ENCODE data around the gene CSTB. TPM values are rescaled to one million over a fixed set of nuclear protein-coding genes. Genes with fewer than 3 reads are reported as not detected.

The CSTB gene
- total and polyA plus RNA-seq, 2 donors (not counting 1 experiment from before 2014, with no cell fraction given) = 14.0 to 28.3 TPM

DNA sequence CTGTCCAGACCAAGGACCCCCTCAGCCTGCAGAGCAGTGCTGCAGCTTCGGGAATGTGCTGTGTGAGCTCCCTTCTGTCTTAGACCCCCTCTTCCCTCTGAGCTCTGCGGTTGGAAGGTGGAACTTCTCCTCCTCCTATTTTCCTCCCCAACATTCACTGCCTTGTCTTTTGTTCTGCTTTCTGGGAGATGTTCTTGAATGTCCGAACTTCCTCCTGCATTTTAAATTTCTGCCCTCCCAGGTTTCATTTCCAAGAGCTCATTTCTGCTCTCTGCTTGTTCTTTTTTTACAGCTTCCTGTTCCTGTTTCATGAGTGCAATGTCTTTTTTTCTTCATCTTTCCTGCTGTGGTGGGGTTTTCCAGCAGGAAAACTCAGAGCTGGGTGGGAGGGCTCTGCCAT is 42.6 kb upstream of the CSTB start:
- ATAC-seq (ENCODE audit: low read depth) (no peak), DNase-seq (no peak)
- H3K4me1 ChIP-seq (ENCODE audit: control insufficient read depth in 2 of 2, insufficient read depth in 2 of 2, low read length in 2 of 2) = peaks cover 0 to 2% of the 10 kb centered on the region in 2 donors
- no peak overlapping the region for H3K4me3 ChIP-seq (ENCODE audit: control extremely low read depth in 1 of 5, extremely low read depth in 1 of 5, insufficient read depth in 1 of 5, low read depth in 2 of 5, low read length in 4 of 5)
- peaks cover 0 to 22% (median 9%) of the 10 kb centered on the region in 3 donors for H3K9me3 ChIP-seq (ENCODE audit: control extremely low read depth in 1 of 3, control insufficient read depth in 2 of 3, insufficient read depth in 1 of 3, low read length in 2 of 3)
- H3K4me2 ChIP-seq (replicated peaks; ENCODE audit: low read depth, low read length, poor library complexity, severe bottlenecking) = no peak overlapping the region
- Mint-ChIP-seq H3K27me3 (peaks cover 4% of the 10 kb centered on the region), H3K4me3 (no peak overlapping the region), H3K9me3 (ENCODE audit: insufficient read depth) (peaks cover 3% of the 10 kb centered on the region), H3K4me1 (peaks cover 5% of the 10 kb centered on the region), H3K27ac (no peak overlapping the region)
- no peak overlapping the region for H3K27ac ChIP-seq (ENCODE audit: low read length in 2 of 2)
- H3K79me2 ChIP-seq (ENCODE audit: control insufficient read depth, insufficient read depth, low read length) = no peaks in the 10 kb centered on the region
- no peaks in the 10 kb centered on the region for H3K36me3 ChIP-seq (replicated peaks in 1 of 2; ENCODE audit: control extremely low read depth in 1 of 2, control insufficient read depth in 1 of 2, extremely low read depth in 1 of 2, insufficient read depth in 2 of 2, low read length in 1 of 2)
- WGBS (ENCODE audit: insufficient coverage) = 100% methylated on average over 1 of the region's 3 CpGs
- H3K9ac ChIP-seq (ENCODE audit: low read length) = no peak overlapping the region
- H4K20me1 ChIP-seq (ENCODE audit: control insufficient read depth, insufficient read depth, low read length, poor library complexity, severe bottlenecking) = no peaks in the 10 kb centered on the region
- POLR2A ChIA-PET = no interaction called here
- no peak for TF ChIP-seq CTCF (IDR thresholded peaks at IDR 0.05)
- no peak for TF ChIP-seq EZH2 (IDR thresholded peaks at IDR 0.05; ENCODE audit: borderline replicate concordance, insufficient read depth, low read depth, low read length, poor library complexity, severe bottlenecking)
- peaks cover 0 to 3% (median 0%) of the 10 kb centered on the region in 4 experiments for H3K27me3 ChIP-seq (replicated peaks in 1 of 4; ENCODE audit: control extremely low read depth in 1 of 4, control insufficient read depth in 3 of 4, insufficient read depth in 4 of 4, low read length in 3 of 4)
- intact Hi-C loops (cut with micrococcal nuclease) = loop anchor here (10.0 kb wide), 1 partner anchor 666 kb away; no protein-coding TSS in a partner anchor
- CTCF ChIA-PET = interaction anchor here (0.7 kb wide), 1 partner anchor 110 kb away, joined by 3 read pairs; no protein-coding TSS in a partner anchor
- H2AFZ ChIP-seq (ENCODE audit: insufficient read depth, low read depth, low read length, poor library complexity, severe bottlenecking) = no peak overlapping the region

GRCh38 chr21:43817157-43818086 is 41.3 kb upstream of the CSTB start:
- TF ChIP-seq CTCF (IDR thresholded peaks at IDR 0.05) = no peak
- TF ChIP-seq EZH2 (IDR thresholded peaks at IDR 0.05; ENCODE audit: borderline replicate concordance, insufficient read depth, low read depth, low read length, poor library complexity, severe bottlenecking) = no peak
- peaks cover 0 to 2% of the 10 kb centered on the region in 2 donors for H3K4me1 ChIP-seq (ENCODE audit: control insufficient read depth in 2 of 2, insufficient read depth in 2 of 2, low read length in 2 of 2)
- H3K9ac ChIP-seq (ENCODE audit: low read length) = no peak overlapping the region
- DNase-seq = no peak
- H4K20me1 ChIP-seq (ENCODE audit: control insufficient read depth, insufficient read depth, low read length, poor library complexity, severe bottlenecking) = no peaks in the 10 kb centered on the region
- H3K79me2 ChIP-seq (ENCODE audit: control insufficient read depth, insufficient read depth, low read length) = no peaks in the 10 kb centered on the region
- POLR2A ChIA-PET = no interaction called here
- ATAC-seq (ENCODE audit: low read depth) = no peak
- CTCF ChIA-PET = interaction anchor here (1.1 kb wide), 1 partner anchor 20 kb away, joined by 3 read pairs; no protein-coding TSS in a partner anchor
- no peak overlapping the region for H3K27ac ChIP-seq (ENCODE audit: low read length in 2 of 2)
- no peak overlapping the region for H3K4me3 ChIP-seq (ENCODE audit: control extremely low read depth in 1 of 5, extremely low read depth in 1 of 5, insufficient read depth in 1 of 5, low read depth in 2 of 5, low read length in 4 of 5)
- H3K27ac Mint-ChIP-seq = no peak overlapping the region
- no peaks in the 10 kb centered on the region for H3K36me3 ChIP-seq (replicated peaks in 1 of 2; ENCODE audit: control extremely low read depth in 1 of 2, control insufficient read depth in 1 of 2, extremely low read depth in 1 of 2, insufficient read depth in 2 of 2, low read length in 1 of 2)
- no peak overlapping the region for H2AFZ ChIP-seq (ENCODE audit: insufficient read depth, low read depth, low read length, poor library complexity, severe bottlenecking)
- H3K4me1 Mint-ChIP-seq = peaks cover 7% of the 10 kb centered on the region
- no peak overlapping the region for H3K4me3 Mint-ChIP-seq
- H3K4me2 ChIP-seq (replicated peaks; ENCODE audit: low read depth, low read length, poor library complexity, severe bottlenecking) = no peak overlapping the region
- WGBS (ENCODE audit: insufficient coverage) = 84% methylated on average over 26 of the region's 29 CpGs
- H3K9me3 ChIP-seq (ENCODE audit: control extremely low read depth in 1 of 3, control insufficient read depth in 2 of 3, insufficient read depth in 1 of 3, low read length in 2 of 3) = peaks cover 0 to 22% (median 9%) of the 10 kb centered on the region in 3 donors
- H3K9me3 Mint-ChIP-seq (ENCODE audit: insufficient read depth) = peaks cover 3% of the 10 kb centered on the region
- H3K27me3 ChIP-seq (replicated peaks in 1 of 4; ENCODE audit: control extremely low read depth in 1 of 4, control insufficient read depth in 3 of 4, insufficient read depth in 4 of 4, low read length in 3 of 4) = peaks cover 0 to 3% (median 0%) of the 10 kb centered on the region in 4 experiments
- intact Hi-C loops (cut with micrococcal nuclease) = loop anchor here (10.0 kb wide), 1 partner anchor 667 kb away; no protein-coding TSS in a partner anchor
- H3K27me3 Mint-ChIP-seq = peaks cover 6% of the 10 kb centered on the region

Data from B cell (primary cell).